OCI-LY1 (cell line): ENCODE results near the gene NADK2.
"Not testable (repeated sequence)": the region's sequence is repeated elsewhere in the genome, so short reads cannot be mapped to it uniquely, and the experiment has no call there.

Source experiments
- H2AFZ ChIP-seq: fragments of 200-600 bp; sonication (generic), shearing (Covaris generic); 2 replicates; pipeline ENCODE4 v1.6.0; 2014; ENCODE audit warnings: antibody characterized with exemption, mild to moderate bottlenecking, low read length
- H3F3A ChIP-seq: fragments of 200-600 bp; sonication (generic), shearing (Covaris generic); 2 replicates; pipeline ENCODE4 v1.6.0; 2014; ENCODE audit warnings: mild to moderate bottlenecking, antibody characterized with exemption, low read length, moderate library complexity; ENCODE audit not compliant: insufficient read depth
- H3K27ac ChIP-seq: fragments of 200-600 bp; sonication (generic); 2 replicates; pipeline ENCODE4 v1.5.1; 2014; ENCODE audit warnings: low read length, mixed run types, mild to moderate bottlenecking, low read depth; ENCODE audit not compliant: poor library complexity, severe bottlenecking
- H3K27me3 ChIP-seq: fragments of 200-600 bp; sonication (generic); 2 replicates; pipeline ENCODE4 v1.6.0; 2014; ENCODE audit warnings: antibody characterized with exemption, mild to moderate bottlenecking, low read length, moderate library complexity; ENCODE audit not compliant: insufficient read depth
- H3K36me3 ChIP-seq: fragments of 200-600 bp; sonication (generic); 2 replicates; pipeline ENCODE4 v1.6.1; 2014; ENCODE audit warnings: mild to moderate bottlenecking, antibody characterized with exemption, low read length, moderate library complexity, mixed read lengths; ENCODE audit not compliant: insufficient read depth
- H3K4me1 ChIP-seq: fragments of 200-600 bp; sonication (generic); 2 replicates; pipeline ENCODE4 v1.5.1; 2014; ENCODE audit warnings: mild to moderate bottlenecking, low read length, moderate library complexity; ENCODE audit not compliant: insufficient read depth, severe bottlenecking
- H3K4me2 ChIP-seq: fragments of 200-600 bp; sonication (generic), shearing (Covaris generic); 2 replicates; pipeline ENCODE4 v1.6.1; 2014; ENCODE audit warnings: low read length
- H3K4me3 ChIP-seq: fragments of 200-600 bp; sonication (generic); 2 replicates; pipeline ENCODE4 v1.5.1; 2014; ENCODE audit warnings: low read length, low read depth, mild to moderate bottlenecking, mixed read lengths; ENCODE audit not compliant: poor library complexity, severe bottlenecking
- H3K79me2 ChIP-seq: fragments of 200-600 bp; shearing (Covaris generic); 2 replicates; pipeline ENCODE4 v1.6.1; 2016; ENCODE audit warnings: mixed run types, low read length, mixed read lengths; ENCODE audit not compliant: insufficient read depth
- H3K9ac ChIP-seq: fragments of 200-600 bp; sonication (generic), shearing (Covaris generic); 2 replicates; pipeline ENCODE4 v1.6.1; 2014; ENCODE audit warnings: mild to moderate bottlenecking, low read length, mixed read lengths
- H3K9me2 ChIP-seq: fragments of 200-600 bp; sonication (generic), shearing (Covaris generic); 2 replicates; pipeline ENCODE4 v1.6.1; 2014; ENCODE audit warnings: low read depth, mild to moderate bottlenecking, low read length, mixed read lengths
- H3K9me3 ChIP-seq: fragments of 200-600 bp; shearing (Covaris generic); 2 replicates; pipeline ENCODE4 v1.6.1; 2014; ENCODE audit warnings: low read length, mixed read lengths
- H4K20me1 ChIP-seq: fragments of 200-600 bp; sonication (generic), shearing (Covaris generic); 2 replicates; pipeline ENCODE4 v1.6.0; 2016; ENCODE audit warnings: mild to moderate bottlenecking, low read length; ENCODE audit not compliant: insufficient read depth
- CTCF ChIP-seq: fragments of 200-600 bp; sonication (generic), shearing (Covaris generic); IDR thresholded peaks from 2 replicates; pipeline ENCODE4 v1.5.1; 2017; ENCODE audit warnings: mild to moderate bottlenecking, antibody characterized with exemption, low read length, moderate library complexity, mixed read lengths
- EZH2 ChIP-seq: fragments of 200-600 bp; sonication (generic), shearing (Covaris generic); IDR thresholded peaks from 2 replicates; pipeline ENCODE4 v1.8.0; 2017; ENCODE audit warnings: borderline replicate concordance, mixed run types, mild to moderate bottlenecking, antibody characterized with exemption, low read length, moderate library complexity, mixed read lengths

The NADK2 gene

DNA sequence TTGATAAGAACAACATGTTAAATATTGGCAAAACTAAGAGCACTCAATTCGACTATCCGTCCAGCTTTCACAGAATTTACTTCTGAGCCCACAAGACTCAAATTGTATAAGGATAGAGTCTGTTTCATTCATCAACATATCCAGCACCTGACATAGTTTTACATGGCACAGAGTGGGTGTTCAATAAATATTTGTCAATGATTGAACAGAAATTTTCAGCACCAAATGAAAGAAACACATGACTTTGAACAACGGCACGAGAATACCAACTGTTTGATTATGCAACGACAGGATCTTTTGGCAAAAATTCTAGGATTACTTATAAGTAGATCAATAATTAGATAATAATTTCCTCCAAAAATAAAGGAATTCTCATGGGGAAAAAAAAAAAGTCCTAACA lies 48.0 kb downstream of the NADK2 start:
- H3K36me3 ChIP-seq = peaks cover 29% of the 10 kb centered on the region
- no peak overlapping the region for H2AFZ ChIP-seq
- H3K4me2 ChIP-seq = no peak overlapping the region
- no peaks in the 10 kb centered on the region for H3K4me1 ChIP-seq
- H3F3A ChIP-seq = no peaks in the 10 kb centered on the region
- H3K27me3 ChIP-seq = no peaks in the 10 kb centered on the region
- H3K9ac ChIP-seq = no peak overlapping the region
- no peaks in the 10 kb centered on the region for H3K9me2 ChIP-seq
- H3K9me3 ChIP-seq = no peaks in the 10 kb centered on the region
- H3K4me3 ChIP-seq = no peak overlapping the region
- H4K20me1 ChIP-seq = no peaks in the 10 kb centered on the region
- H3K27ac ChIP-seq = no peak overlapping the region
- H3K79me2 ChIP-seq = no peaks in the 10 kb centered on the region
- TF ChIP-seq CTCF (no peak), EZH2 (no peak)

DNA sequence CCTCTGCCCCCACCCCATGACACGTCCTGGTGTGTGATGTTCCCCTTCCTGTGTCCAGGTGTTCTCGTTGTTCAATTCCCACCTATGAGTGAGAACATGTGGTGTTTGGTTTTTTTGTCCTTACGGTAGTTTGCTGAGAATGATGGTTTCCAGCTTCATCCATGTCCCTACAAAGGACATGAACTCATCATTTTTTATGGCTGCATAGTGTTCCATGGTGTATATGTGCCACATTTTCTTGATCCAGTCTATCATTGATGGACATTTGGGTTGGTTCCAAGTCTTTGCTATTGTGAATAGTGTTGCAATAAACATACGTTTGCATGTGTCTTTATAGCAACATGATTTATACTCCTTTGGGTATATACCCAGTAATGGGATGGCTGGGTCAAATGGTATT lies 57.3 kb downstream of the NADK2 start:
- H3K4me3 ChIP-seq, H3K9ac ChIP-seq, H3K79me2 ChIP-seq, H3K27me3 ChIP-seq, H3K4me2 ChIP-seq, H3K9me2 ChIP-seq, H4K20me1 ChIP-seq, H3K9me3 ChIP-seq, H3K4me1 ChIP-seq, H3F3A ChIP-seq, H3K27ac ChIP-seq, H2AFZ ChIP-seq: not testable (repeated sequence)
- peaks cover 48% of the 10 kb centered on the region for H3K36me3 ChIP-seq

- Histone ChIP-seq H3K9me3 (no peaks in the 10 kb centered on the region), H3K4me2 (no peak overlapping the region), H3K36me3 (peaks cover 72% of the 10 kb centered on the region), H3F3A (no peaks in the 10 kb centered on the region), H2AFZ (no peak overlapping the region), H3K9me2 (no peaks in the 10 kb centered on the region), H3K27ac (no peak overlapping the region), H3K79me2 (no peaks in the 10 kb centered on the region), H3K9ac (no peak overlapping the region), H4K20me1 (no peaks in the 10 kb centered on the region), H3K4me1 (no peaks in the 10 kb centered on the region), H3K4me3 (no peak overlapping the region), H3K27me3 (no peaks in the 10 kb centered on the region)
- TF ChIP-seq EZH2 = no peak
- TF ChIP-seq CTCF = no peak
These were observed 60.0 kb downstream of the NADK2 start for GRCh38 chr5:36181774-36182173.

DNA sequence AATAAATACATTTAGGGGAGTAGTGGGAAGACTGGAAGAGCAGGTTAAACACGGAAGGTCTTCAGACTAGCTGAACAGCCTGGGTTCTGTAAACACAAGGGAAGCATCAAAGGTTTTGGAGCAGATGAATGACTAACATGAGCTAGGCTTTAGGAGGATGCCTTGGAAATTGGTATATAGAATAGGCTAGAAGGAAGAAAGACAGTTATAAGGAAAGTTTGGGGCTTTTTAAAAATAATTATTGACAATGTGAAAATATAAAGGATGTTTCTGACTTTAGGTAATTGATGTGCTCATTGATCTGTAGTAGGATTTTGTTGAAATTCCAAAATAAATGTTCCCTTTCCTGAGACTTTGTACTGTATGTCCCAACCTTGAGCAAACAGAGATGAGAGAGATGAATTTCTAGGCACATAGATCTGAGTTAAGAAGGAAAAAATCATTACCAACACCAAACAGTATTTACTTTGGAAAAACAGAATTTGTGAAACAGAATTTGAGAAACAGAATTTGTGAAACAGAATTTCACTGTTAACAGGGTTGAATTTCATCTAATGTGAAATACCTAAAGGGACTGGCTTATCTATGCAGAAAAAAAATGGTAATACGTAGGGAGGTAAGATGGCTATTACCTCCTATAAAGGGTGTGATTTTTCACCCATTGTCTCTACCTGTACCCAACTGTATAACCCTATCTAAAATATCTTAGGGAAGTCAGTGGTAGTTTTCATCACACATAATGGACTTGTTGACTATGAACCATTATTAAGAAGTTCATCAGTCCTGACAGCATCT lies 61.0 kb downstream of the NADK2 start:
- peaks cover 78% of the 10 kb centered on the region for H3K36me3 ChIP-seq
- no peaks in the 10 kb centered on the region for H3K9me2 ChIP-seq
- no peaks in the 10 kb centered on the region for H3K4me1 ChIP-seq
- H3K27ac ChIP-seq = no peak overlapping the region
- no peaks in the 10 kb centered on the region for H3K27me3 ChIP-seq
- H3K79me2 ChIP-seq = no peaks in the 10 kb centered on the region
- no peak overlapping the region for H3K4me2 ChIP-seq
- TF ChIP-seq EZH2 (no peak), CTCF (no peak)
- no peak overlapping the region for H2AFZ ChIP-seq
- H3K9ac ChIP-seq = no peak overlapping the region
- H3K4me3 ChIP-seq = no peak overlapping the region
- H3F3A ChIP-seq = no peaks in the 10 kb centered on the region
- H3K9me3 ChIP-seq = no peaks in the 10 kb centered on the region
- H4K20me1 ChIP-seq = no peaks in the 10 kb centered on the region
